ENCODE data around the gene CEMIP. TPM values are rescaled to one million over a fixed set of nuclear protein-coding genes. Genes with fewer than 3 reads are reported as not detected.

CEMIP gene
- total RNA-seq, 4 donors from 2014 or later: 0.04 TPM; not detected in 3

GRCh38 chr15:80769829-80770705 is 9.1 kb upstream of the CEMIP start:
- DNase-seq: no peak
- H3K27ac ChIP-seq: no peak overlapping the region
- in situ Hi-C loops (cut with MboI; ENCODE audit: low sequenced_read_pairs in 4 of 4): loop anchor here in 1 of 4 donors (5.0 kb wide), 1 partner anchor 313 kb away; no protein-coding TSS in a partner anchor
- TF ChIP-seq POLR2A (IDR thresholded peaks at IDR 0.05) (no peak), CTCF (IDR thresholded peaks at IDR 0.05 in 4 of 5, conservative IDR thresholded peaks at IDR 0.05 in 1 of 5) (no peak)
- no peak for ATAC-seq
- H3K27me3 ChIP-seq: no peaks in the 10 kb centered on the region
- intact Hi-C loops (cut with DNase I; ENCODE audit: low total_unique reads): no loop called here
- no peaks in the 10 kb centered on the region for H3K36me3 ChIP-seq
- no peaks in the 10 kb centered on the region for H3K9me3 ChIP-seq
- H3K4me3 ChIP-seq: no peak overlapping the region
- no peaks in the 10 kb centered on the region for H3K4me1 ChIP-seq

- DNase-seq (no peak), ATAC-seq (no peak)
- no peak overlapping the region for H3K27ac ChIP-seq
- H3K27me3 ChIP-seq: no peaks in the 10 kb centered on the region
- H3K36me3 ChIP-seq: no peaks in the 10 kb centered on the region
- TF ChIP-seq POLR2A (IDR thresholded peaks at IDR 0.05) (no peak), CTCF (IDR thresholded peaks at IDR 0.05 in 4 of 5, conservative IDR thresholded peaks at IDR 0.05 in 1 of 5) (no peak)
- peaks cover 9 to 11% of the 10 kb centered on the region in 2 donors for H3K4me1 ChIP-seq
- H3K9me3 ChIP-seq: no peaks in the 10 kb centered on the region
- intact Hi-C loops (cut with DNase I; ENCODE audit: low total_unique reads): no loop called here
- in situ Hi-C loops (cut with MboI; ENCODE audit: low sequenced_read_pairs in 4 of 4): loop anchor here in 1 of 4 donors (5.0 kb wide), 1 partner anchor 316 kb away; no protein-coding TSS in a partner anchor
- H3K4me3 ChIP-seq: no peak overlapping the region
Measured at GRCh38 chr15:80773122-80773551, 6.0 kb upstream of the CEMIP start.

GRCh38 chr15:80773792-80774352 is 5.3 kb upstream of the CEMIP start:
- in situ Hi-C loops (cut with MboI; ENCODE audit: low sequenced_read_pairs in 4 of 4): loop anchor here in 1 of 4 donors (5.0 kb wide), 1 partner anchor 317 kb away; no protein-coding TSS in a partner anchor
- no peak overlapping the region for H3K4me3 ChIP-seq
- ATAC-seq (no peak), DNase-seq (no peak)
- no peaks in the 10 kb centered on the region for H3K9me3 ChIP-seq
- H3K27ac ChIP-seq: no peak overlapping the region
- H3K27me3 ChIP-seq: peaks cover 0 to 6% (median 4%) of the 10 kb centered on the region in 3 donors
- H3K4me1 ChIP-seq: peaks cover 9 to 11% of the 10 kb centered on the region in 2 donors
- no peak for TF ChIP-seq CTCF (IDR thresholded peaks at IDR 0.05 in 4 of 5, conservative IDR thresholded peaks at IDR 0.05 in 1 of 5)
- TF ChIP-seq POLR2A (IDR thresholded peaks at IDR 0.05): no peak
- H3K36me3 ChIP-seq: no peaks in the 10 kb centered on the region
- intact Hi-C loops (cut with DNase I; ENCODE audit: low total_unique reads): no loop called here

- in situ Hi-C loops (cut with MboI; ENCODE audit: low sequenced_read_pairs in 4 of 4) (loop anchor here in 1 of 4 donors (5.0 kb wide), 1 partner anchor 317 kb away; no protein-coding TSS in a partner anchor), intact Hi-C loops (cut with DNase I; ENCODE audit: low total_unique reads) (no loop called here)
- TF ChIP-seq POLR2A (IDR thresholded peaks at IDR 0.05) (no peak), CTCF (IDR thresholded peaks at IDR 0.05 in 4 of 5, conservative IDR thresholded peaks at IDR 0.05 in 1 of 5) (no peak)
- H3K36me3 ChIP-seq: no peaks in the 10 kb centered on the region
- peaks cover 9 to 15% of the 10 kb centered on the region in 2 donors for H3K4me1 ChIP-seq
- ATAC-seq (no peak), DNase-seq (no peak)
- no peak overlapping the region for H3K27ac ChIP-seq
- no peak overlapping the region for H3K4me3 ChIP-seq
- no peaks in the 10 kb centered on the region for H3K9me3 ChIP-seq
- peaks cover 5 to 10% (median 8%) of the 10 kb centered on the region in 3 donors for H3K27me3 ChIP-seq
Measured at GRCh38 chr15:80774486-80774885, 4.7 kb upstream of the CEMIP start.
